CD4-positive, alpha-beta T cell treated with Interferon alpha-2 for 1 hour (primary cell): ENCODE results near the gene ZNF445.

Source experiments
- DNase-seq, 2 donors: peaks; one replicate each; pipeline ENCODE4 v3.0.0-alpha.2; 2020 to 2022

ZNF445 gene

GRCh38 chr3:44396200-44397171 is 81.0 kb downstream of the ZNF445 start:
- no peak for DNase-seq

GRCh38 chr3:44395714-44396113 is 81.8 kb downstream of the ZNF445 start:
- DNase-seq: no peak

- no peak for DNase-seq
Measured at GRCh38 chr3:44392489-44392888, 85.0 kb downstream of the ZNF445 start.

GRCh38 chr3:44387404-44387803 is 90.1 kb downstream of the ZNF445 start:
- DNase-seq: no peak
